ENCODE results near the gene RBP2.

DNA sequence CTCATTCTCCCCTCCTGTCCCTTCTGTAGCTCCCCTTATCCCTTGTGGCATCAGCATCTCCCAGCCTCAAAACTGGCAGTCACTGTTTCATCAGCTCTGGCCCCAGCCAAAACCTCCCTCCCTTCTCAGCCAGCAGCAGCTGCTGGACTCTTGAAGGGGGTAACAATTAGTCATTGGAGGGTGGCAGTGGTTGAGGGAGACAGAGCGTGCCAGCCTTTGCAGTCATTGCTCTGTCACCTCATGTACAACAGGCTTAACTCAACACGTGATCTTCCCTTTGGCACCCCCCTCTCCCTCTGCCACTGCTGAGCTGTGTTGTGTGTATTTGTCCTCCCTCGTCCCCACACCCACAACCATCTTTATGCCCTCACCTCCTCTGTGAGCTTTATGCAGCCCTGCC, 28.2 kb downstream of the RBP2 start:
- TF ChIP-seq EZH2 (IDR thresholded peaks at IDR 0.05; ENCODE audit: low read depth, low read length, severe bottlenecking) (no peak), HDAC6 (IDR thresholded peaks at IDR 0.05; ENCODE audit: low read depth, low read length) (no peak), CREB1 (IDR thresholded peaks at IDR 0.05) (no peak), POLR2AphosphoS5 (IDR thresholded peaks at IDR 0.05; ENCODE audit: low read depth, low read length) (no peak)
- TF ChIP-seq, protein P1, sequence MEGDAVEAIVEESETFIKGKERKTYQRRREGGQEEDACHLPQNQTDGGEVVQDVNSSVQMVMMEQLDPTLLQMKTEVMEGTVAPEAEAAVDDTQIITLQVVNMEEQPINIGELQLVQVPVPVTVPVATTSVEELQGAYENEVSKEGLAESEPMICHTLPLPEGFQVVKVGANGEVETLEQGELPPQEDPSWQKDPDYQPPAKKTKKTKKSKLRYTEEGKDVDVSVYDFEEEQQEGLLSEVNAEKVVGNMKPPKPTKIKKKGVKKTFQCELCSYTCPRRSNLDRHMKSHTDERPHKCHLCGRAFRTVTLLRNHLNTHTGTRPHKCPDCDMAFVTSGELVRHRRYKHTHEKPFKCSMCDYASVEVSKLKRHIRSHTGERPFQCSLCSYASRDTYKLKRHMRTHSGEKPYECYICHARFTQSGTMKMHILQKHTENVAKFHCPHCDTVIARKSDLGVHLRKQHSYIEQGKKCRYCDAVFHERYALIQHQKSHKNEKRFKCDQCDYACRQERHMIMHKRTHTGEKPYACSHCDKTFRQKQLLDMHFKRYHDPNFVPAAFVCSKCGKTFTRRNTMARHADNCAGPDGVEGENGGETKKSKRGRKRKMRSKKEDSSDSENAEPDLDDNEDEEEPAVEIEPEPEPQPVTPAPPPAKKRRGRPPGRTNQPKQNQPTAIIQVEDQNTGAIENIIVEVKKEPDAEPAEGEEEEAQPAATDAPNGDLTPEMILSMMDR (IDR thresholded peaks at IDR 0.05; ENCODE audit: control extremely low read depth in 1 of 3, insufficient read depth in 1 of 3, low read depth in 1 of 3, low read length in 3 of 3), result no peak
